GM19351 (cell line): ENCODE measurements around the gene DPEP2NB.
A peak's percentile ranks its signal among the peaks of the same experiment; 100 is the strongest.
"Not testable (repeated sequence)": the region's sequence is repeated elsewhere in the genome, so short reads cannot be mapped to it uniquely, and the experiment has no call there.

ENCODE experiments used
- ATAC-seq: cut with Tn5 transposase; IDR thresholded peaks from one replicate; pipeline ENCODE4 v1.9.1; 2021; ENCODE audit warnings: mild to moderate bottlenecking, moderate library complexity; ENCODE audit not compliant: unreplicated experiment

DPEP2NB gene

GRCh38 chr16:67987460-67988160 is 28.1 kb downstream of the DPEP2NB start:
- no peak for ATAC-seq

- ATAC-seq = no peak
Measured at GRCh38 chr16:67986949-67987348, 28.8 kb downstream of the DPEP2NB start.

GRCh38 chr16:67982011-67982696 is 33.6 kb downstream of the DPEP2NB start:
- ATAC-seq = no peak

GRCh38 chr16:67979955-67980678 is 35.6 kb downstream of the DPEP2NB start, which contains the start of gene DPEP3:
TSS of gene DPEP3 (minus strand) at chr16:67980499. CDS start at chr16:67980380, 119 bp downstream.
- ATAC-seq = no peak

- no peak for ATAC-seq
Measured at GRCh38 chr16:67977469-67978227, 38.1 kb downstream of the DPEP2NB start.

- ATAC-seq = no peak
Measured at GRCh38 chr16:67977005-67977404, 38.7 kb downstream of the DPEP2NB start.

- no peak for ATAC-seq
Measured at GRCh38 chr16:67976205-67976604, 39.5 kb downstream of the DPEP2NB start.

- no peak for ATAC-seq
Measured at GRCh38 chr16:67975321-67976105, 40.2 kb downstream of the DPEP2NB start.

GRCh38 chr16:67972285-67972684 is 43.4 kb downstream of the DPEP2NB start:
- ATAC-seq = not testable (repeated sequence)

- ATAC-seq = no peak
Measured at GRCh38 chr16:67971111-67971510, 44.6 kb downstream of the DPEP2NB start.

- ATAC-seq = peak; percentile 18
Measured at GRCh38 chr16:67969254-67970039, 46.3 kb downstream of the DPEP2NB start.

- ATAC-seq = peak; percentile 71
Measured at GRCh38 chr16:67968400-67969253, 47.1 kb downstream of the DPEP2NB start, which contains the start of gene SLC12A4. TSS of gene SLC12A4 (minus strand) at chr16:67968637. CDS start at chr16:67968553, 84 bp downstream.

GRCh38 chr16:67967958-67968399 is 47.7 kb downstream of the DPEP2NB start:
- peak; percentile 23 for ATAC-seq

GRCh38 chr16:67967183-67967957 is 48.3 kb downstream of the DPEP2NB start:
- ATAC-seq = no peak

GRCh38 chr16:67966549-67967182 is 49.0 kb downstream of the DPEP2NB start:
- no peak for ATAC-seq

GRCh38 chr16:67965668-67966548 is 49.8 kb downstream of the DPEP2NB start:
- no peak for ATAC-seq
